B cell (primary cell): ENCODE results near the gene RPRD1B.

ENCODE experiments used
- CTCF ChIP-seq: fragments of 200-600 bp; IDR thresholded peaks from one replicate; pipeline ENCODE4 v1.8.0; 2022; ENCODE audit warnings: antibody characterized with exemption, mild to moderate bottlenecking
- EZH2 ChIP-seq: IDR thresholded peaks from 2 replicates; pipeline ENCODE4 v1.6.1; 2012; ENCODE audit warnings: borderline replicate concordance, low read depth, mild to moderate bottlenecking, moderate library complexity, low read length; ENCODE audit not compliant: insufficient read depth, poor library complexity, severe bottlenecking

DNA sequence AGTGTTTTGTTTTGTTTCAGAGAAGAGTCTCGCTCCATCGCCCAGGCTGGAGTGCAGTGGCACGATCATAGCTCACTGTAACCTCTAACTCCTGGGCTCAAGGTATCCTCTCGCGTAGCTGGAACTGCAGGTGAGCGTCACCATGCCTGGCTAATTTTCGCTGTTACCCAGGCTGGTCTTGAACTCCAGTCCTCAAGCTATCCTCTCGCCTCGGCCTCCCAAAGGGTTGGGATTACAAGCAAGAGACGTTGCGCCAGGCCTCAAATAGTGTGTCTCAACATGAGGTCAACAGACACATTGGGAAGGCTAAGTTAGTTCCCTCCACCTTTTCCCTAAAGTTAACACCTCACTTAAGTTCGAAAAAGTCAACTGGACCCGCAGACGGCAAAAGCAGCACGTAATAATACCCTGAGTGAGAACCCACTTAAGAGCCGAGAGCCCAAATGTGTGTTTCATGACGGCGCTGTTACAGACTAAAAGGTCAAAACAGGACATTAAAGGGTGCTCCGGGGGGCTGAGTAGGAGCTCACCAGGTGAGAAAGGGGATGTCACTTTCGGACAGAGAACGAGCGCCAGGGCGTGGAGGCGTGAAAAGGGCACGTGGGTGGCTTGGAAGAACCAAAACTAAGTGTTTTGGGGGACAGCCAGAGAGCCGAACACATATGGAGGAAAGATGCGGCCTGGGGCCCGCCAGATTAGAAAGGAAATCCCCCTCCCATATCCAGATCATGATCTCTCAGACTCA, 789 bp upstream of the RPRD1B start:
- TF ChIP-seq CTCF, result no peak
- TF ChIP-seq EZH2, result no peak
